ENCODE measurements around the gene TCF7.

GRCh38 chr5:134130239-134130945 is 15.9 kb downstream of the TCF7 start:
- TF ChIP-seq POLR2A (IDR thresholded peaks at IDR 0.05) (no peak), CTCF (IDR thresholded peaks at IDR 0.05 in 4 of 5, conservative IDR thresholded peaks at IDR 0.05 in 1 of 5) (no peak)
